H1 (cell line): ENCODE measurements around the gene MYBPH. TPM values are rescaled to one million over a fixed set of nuclear protein-coding genes. Genes with fewer than 3 reads are reported as not detected.

Experiments
- BACH1 ChIP-seq: IDR thresholded peaks from 2 replicates; pipeline ENCODE4 v1.6.1; 2012; ENCODE audit warnings: low read length, improper control_type of control experiment
- CTBP2 ChIP-seq: IDR thresholded peaks from 2 replicates; pipeline ENCODE4 v1.7.0; 2011; ENCODE audit warnings: borderline replicate concordance, mild to moderate bottlenecking, moderate library complexity, mixed read lengths, low read length; ENCODE audit not compliant: insufficient read depth, insufficient read length
- TCF12 ChIP-seq: IDR thresholded peaks from 2 replicates; pipeline ENCODE4 v1.6.1; 2011; ENCODE audit warnings: low read depth, mild to moderate bottlenecking, low read length
- YY1 ChIP-seq: IDR thresholded peaks from 2 replicates; pipeline ENCODE4 v1.6.1; 2011; ENCODE audit warnings: low read depth, mild to moderate bottlenecking, low read length
- polyA plus RNA-seq, 7 experiments: library from polyadenylated mRNA; depleted of rRNA in 3 of 7; stranded (reverse) in 5 of 7; unstranded in 2 of 7; fragments of >200 nt in 5 of 7; fragments of 200-250 nt in 2 of 7; gene quantifications; 1 replicate in 5 of 7; 2 replicates in 1 of 7; 4 replicates in 1 of 7; pipeline versions ENCODE4 v1.2.1 to v1.2.3, GENCODE V29; 2011 to 2013; ENCODE audit warnings: missing spikeins in 2 of 7, mixed read lengths in 2 of 7
- total RNA-seq: library from RNA; stranded (reverse); fragmentation: NEBNext Ultra II Directional; extraction: Animal tissue kit (Norgen Biotek cat#: 25700); gene quantifications from 2 replicates; pipeline ENCODE4 v1.2.1, GENCODE V29; 2021
- TF ChIP-seq, protein P1 (sequence below): fragments of 300-600 bp; sonication (generic); IDR thresholded peaks from 2 replicates; pipeline ENCODE4 v1.7.1; 2012; ENCODE audit warnings: low read length, moderate library complexity, mild to moderate bottlenecking, inconsistent platforms; ENCODE audit not compliant: insufficient replicate concordance
- TF ChIP-seq, protein P2 (sequence below): IDR thresholded peaks from 2 replicates; pipeline ENCODE4 v1.6.1; 2011; ENCODE audit warnings: low read length, improper control_type of control experiment

The MYBPH gene
- total and polyA plus RNA-seq, 2 of the 8 experiments (the other 6 are each of a cell fraction or from before 2014, with no cell fraction given) = not detected

DNA sequence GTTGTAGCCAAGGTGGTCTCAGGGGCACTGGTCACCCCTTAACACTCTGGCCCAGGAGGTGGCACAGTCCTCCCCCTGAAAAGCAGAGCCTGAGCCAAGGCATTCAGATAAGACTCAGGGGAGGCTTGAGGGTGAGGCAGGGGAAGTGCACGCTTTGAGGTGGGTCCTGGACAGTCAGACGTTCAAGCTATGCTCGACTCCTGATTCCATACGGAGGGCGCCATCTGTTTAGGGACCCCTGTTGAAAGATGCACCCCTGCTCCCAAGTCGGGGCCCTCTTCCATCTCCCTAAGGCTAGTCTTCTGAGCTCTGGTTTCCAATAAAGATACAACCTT is 23.8 kb upstream of the MYBPH start (continued):
- TF ChIP-seq, protein P1, sequence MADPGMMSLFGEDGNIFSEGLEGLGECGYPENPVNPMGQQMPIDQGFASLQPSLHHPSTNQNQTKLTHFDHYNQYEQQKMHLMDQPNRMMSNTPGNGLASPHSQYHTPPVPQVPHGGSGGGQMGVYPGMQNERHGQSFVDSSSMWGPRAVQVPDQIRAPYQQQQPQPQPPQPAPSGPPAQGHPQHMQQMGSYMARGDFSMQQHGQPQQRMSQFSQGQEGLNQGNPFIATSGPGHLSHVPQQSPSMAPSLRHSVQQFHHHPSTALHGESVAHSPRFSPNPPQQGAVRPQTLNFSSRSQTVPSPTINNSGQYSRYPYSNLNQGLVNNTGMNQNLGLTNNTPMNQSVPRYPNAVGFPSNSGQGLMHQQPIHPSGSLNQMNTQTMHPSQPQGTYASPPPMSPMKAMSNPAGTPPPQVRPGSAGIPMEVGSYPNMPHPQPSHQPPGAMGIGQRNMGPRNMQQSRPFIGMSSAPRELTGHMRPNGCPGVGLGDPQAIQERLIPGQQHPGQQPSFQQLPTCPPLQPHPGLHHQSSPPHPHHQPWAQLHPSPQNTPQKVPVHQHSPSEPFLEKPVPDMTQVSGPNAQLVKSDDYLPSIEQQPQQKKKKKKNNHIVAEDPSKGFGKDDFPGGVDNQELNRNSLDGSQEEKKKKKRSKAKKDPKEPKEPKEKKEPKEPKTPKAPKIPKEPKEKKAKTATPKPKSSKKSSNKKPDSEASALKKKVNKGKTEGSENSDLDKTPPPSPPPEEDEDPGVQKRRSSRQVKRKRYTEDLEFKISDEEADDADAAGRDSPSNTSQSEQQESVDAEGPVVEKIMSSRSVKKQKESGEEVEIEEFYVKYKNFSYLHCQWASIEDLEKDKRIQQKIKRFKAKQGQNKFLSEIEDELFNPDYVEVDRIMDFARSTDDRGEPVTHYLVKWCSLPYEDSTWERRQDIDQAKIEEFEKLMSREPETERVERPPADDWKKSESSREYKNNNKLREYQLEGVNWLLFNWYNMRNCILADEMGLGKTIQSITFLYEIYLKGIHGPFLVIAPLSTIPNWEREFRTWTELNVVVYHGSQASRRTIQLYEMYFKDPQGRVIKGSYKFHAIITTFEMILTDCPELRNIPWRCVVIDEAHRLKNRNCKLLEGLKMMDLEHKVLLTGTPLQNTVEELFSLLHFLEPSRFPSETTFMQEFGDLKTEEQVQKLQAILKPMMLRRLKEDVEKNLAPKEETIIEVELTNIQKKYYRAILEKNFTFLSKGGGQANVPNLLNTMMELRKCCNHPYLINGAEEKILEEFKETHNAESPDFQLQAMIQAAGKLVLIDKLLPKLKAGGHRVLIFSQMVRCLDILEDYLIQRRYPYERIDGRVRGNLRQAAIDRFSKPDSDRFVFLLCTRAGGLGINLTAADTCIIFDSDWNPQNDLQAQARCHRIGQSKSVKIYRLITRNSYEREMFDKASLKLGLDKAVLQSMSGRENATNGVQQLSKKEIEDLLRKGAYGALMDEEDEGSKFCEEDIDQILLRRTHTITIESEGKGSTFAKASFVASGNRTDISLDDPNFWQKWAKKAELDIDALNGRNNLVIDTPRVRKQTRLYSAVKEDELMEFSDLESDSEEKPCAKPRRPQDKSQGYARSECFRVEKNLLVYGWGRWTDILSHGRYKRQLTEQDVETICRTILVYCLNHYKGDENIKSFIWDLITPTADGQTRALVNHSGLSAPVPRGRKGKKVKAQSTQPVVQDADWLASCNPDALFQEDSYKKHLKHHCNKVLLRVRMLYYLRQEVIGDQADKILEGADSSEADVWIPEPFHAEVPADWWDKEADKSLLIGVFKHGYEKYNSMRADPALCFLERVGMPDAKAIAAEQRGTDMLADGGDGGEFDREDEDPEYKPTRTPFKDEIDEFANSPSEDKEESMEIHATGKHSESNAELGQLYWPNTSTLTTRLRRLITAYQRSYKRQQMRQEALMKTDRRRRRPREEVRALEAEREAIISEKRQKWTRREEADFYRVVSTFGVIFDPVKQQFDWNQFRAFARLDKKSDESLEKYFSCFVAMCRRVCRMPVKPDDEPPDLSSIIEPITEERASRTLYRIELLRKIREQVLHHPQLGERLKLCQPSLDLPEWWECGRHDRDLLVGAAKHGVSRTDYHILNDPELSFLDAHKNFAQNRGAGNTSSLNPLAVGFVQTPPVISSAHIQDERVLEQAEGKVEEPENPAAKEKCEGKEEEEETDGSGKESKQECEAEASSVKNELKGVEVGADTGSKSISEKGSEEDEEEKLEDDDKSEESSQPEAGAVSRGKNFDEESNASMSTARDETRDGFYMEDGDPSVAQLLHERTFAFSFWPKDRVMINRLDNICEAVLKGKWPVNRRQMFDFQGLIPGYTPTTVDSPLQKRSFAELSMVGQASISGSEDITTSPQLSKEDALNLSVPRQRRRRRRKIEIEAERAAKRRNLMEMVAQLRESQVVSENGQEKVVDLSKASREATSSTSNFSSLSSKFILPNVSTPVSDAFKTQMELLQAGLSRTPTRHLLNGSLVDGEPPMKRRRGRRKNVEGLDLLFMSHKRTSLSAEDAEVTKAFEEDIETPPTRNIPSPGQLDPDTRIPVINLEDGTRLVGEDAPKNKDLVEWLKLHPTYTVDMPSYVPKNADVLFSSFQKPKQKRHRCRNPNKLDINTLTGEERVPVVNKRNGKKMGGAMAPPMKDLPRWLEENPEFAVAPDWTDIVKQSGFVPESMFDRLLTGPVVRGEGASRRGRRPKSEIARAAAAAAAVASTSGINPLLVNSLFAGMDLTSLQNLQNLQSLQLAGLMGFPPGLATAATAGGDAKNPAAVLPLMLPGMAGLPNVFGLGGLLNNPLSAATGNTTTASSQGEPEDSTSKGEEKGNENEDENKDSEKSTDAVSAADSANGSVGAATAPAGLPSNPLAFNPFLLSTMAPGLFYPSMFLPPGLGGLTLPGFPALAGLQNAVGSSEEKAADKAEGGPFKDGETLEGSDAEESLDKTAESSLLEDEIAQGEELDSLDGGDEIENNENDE = no peak
- TF ChIP-seq, protein P2, sequence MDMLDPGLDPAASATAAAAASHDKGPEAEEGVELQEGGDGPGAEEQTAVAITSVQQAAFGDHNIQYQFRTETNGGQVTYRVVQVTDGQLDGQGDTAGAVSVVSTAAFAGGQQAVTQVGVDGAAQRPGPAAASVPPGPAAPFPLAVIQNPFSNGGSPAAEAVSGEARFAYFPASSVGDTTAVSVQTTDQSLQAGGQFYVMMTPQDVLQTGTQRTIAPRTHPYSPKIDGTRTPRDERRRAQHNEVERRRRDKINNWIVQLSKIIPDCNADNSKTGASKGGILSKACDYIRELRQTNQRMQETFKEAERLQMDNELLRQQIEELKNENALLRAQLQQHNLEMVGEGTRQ = no peak
- TF ChIP-seq YY1 (no peak), TCF12 (no peak), CTBP2 (no peak), BACH1 (no peak)
